SU-DHL-6 (cell line): ENCODE data around the gene ANKRD29.

Experiments
- H2AFZ ChIP-seq: fragments of 200-600 bp; sonication (generic); 2 replicates; pipeline ENCODE4 v1.6.1; 2014; ENCODE audit warnings: low read depth, mild to moderate bottlenecking, moderate library complexity, mixed read lengths, antibody characterized with exemption, low read length; ENCODE audit not compliant: severe bottlenecking
- H3F3A ChIP-seq: fragments of 200-600 bp; shearing (Covaris generic); 2 replicates; pipeline ENCODE4 v1.6.0; 2016; ENCODE audit warnings: antibody characterized with exemption, mild to moderate bottlenecking; ENCODE audit not compliant: insufficient read depth
- H3K27ac ChIP-seq: fragments of 200-600 bp; sonication (generic); 2 replicates; pipeline ENCODE4 v1.5.1; 2016; ENCODE audit warnings: low read depth, mild to moderate bottlenecking, low read length, moderate library complexity, mixed read lengths
- H3K27me3 ChIP-seq: fragments of 200-600 bp; sonication (generic), shearing (Covaris generic); 2 replicates; pipeline ENCODE4 v1.6.0; 2014; ENCODE audit warnings: mild to moderate bottlenecking, low read length
- H3K36me3 ChIP-seq: fragments of 200-600 bp; sonication (generic); 2 replicates; pipeline ENCODE4 v1.6.1; 2014; ENCODE audit warnings: mild to moderate bottlenecking, low read length, mixed read lengths
- H3K4me2 ChIP-seq: fragments of 300-600, 200-600 bp; shearing (Covaris generic), sonication (generic); 2 replicates; pipeline ENCODE4 v1.6.0; 2014; ENCODE audit warnings: low read length, low read depth, mild to moderate bottlenecking; ENCODE audit not compliant: poor library complexity, severe bottlenecking
- H3K4me3 ChIP-seq: fragments of 200-600 bp; sonication (generic); 2 replicates; pipeline ENCODE4 v1.5.1; 2014; ENCODE audit warnings: antibody characterized with exemption, low read length, mild to moderate bottlenecking, mixed read lengths; ENCODE audit not compliant: insufficient read depth, poor library complexity, severe bottlenecking
- H3K79me2 ChIP-seq: fragments of 200-600 bp; sonication (generic); 2 replicates; pipeline ENCODE4 v1.6.1; 2014; ENCODE audit warnings: mild to moderate bottlenecking, low read length, moderate library complexity; ENCODE audit not compliant: insufficient read depth
- H3K9ac ChIP-seq: fragments of 200-600 bp; sonication (generic); 2 replicates; pipeline ENCODE4 v1.7.0; 2014; ENCODE audit warnings: mild to moderate bottlenecking, low read length
- H3K9me2 ChIP-seq: fragments of 200-600 bp; sonication (generic); replicated peaks from 2 replicates; pipeline ENCODE4 v1.6.1; 2014; ENCODE audit warnings: low read length; ENCODE audit not compliant: insufficient read depth
- H3K9me3 ChIP-seq: fragments of 200-600 bp; sonication (generic); 2 replicates; pipeline ENCODE4 v1.6.1; 2014; ENCODE audit warnings: low read length, mixed read lengths; ENCODE audit not compliant: insufficient read depth
- H4K20me1 ChIP-seq: fragments of 200-600 bp; sonication (generic); 2 replicates; pipeline ENCODE4 v1.6.1; 2014; ENCODE audit warnings: low read depth, mild to moderate bottlenecking, antibody characterized with exemption, low read length, moderate library complexity, mixed read lengths
- EZH2phosphoT487 ChIP-seq: fragments of 200-600 bp; sonication (generic), shearing (Covaris generic); conservative IDR thresholded peaks from 2 replicates; pipeline ENCODE4 v1.6.1; 2018; ENCODE audit warnings: mild to moderate bottlenecking, antibody characterized with exemption, low read length, moderate library complexity, mixed read lengths
- TF ChIP-seq, protein P1 (sequence below): fragments of 200-600 bp; sonication (generic); IDR thresholded peaks from one replicate; pipeline ENCODE4 v1.5.1; 2017; ENCODE audit warnings: antibody characterized with exemption, mild to moderate bottlenecking, low read length, moderate library complexity; ENCODE audit not compliant: insufficient read depth, poor library complexity, severe bottlenecking

Gene ANKRD29

DNA sequence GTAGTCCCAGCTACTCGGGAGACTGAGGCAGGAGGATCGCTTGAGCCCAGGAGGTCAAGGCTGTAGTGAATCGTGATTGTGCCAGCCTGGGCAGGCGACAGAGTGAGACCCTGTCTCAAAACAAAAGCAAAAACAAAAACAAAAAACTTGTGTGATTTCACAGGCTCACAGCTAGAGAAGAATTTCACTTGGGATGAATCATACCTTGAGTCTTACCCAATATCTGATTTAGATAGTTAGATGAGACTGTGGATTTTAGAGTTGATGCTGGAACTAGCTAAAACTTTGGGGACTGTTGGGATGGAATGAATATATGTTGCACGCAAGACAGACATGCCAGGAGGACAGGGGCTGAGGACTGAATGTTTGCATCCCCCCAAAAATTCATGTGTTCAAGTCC lies 4.4 kb downstream of the ANKRD29 start:
- no peak for TF ChIP-seq EZH2phosphoT487
- TF ChIP-seq, protein P1, sequence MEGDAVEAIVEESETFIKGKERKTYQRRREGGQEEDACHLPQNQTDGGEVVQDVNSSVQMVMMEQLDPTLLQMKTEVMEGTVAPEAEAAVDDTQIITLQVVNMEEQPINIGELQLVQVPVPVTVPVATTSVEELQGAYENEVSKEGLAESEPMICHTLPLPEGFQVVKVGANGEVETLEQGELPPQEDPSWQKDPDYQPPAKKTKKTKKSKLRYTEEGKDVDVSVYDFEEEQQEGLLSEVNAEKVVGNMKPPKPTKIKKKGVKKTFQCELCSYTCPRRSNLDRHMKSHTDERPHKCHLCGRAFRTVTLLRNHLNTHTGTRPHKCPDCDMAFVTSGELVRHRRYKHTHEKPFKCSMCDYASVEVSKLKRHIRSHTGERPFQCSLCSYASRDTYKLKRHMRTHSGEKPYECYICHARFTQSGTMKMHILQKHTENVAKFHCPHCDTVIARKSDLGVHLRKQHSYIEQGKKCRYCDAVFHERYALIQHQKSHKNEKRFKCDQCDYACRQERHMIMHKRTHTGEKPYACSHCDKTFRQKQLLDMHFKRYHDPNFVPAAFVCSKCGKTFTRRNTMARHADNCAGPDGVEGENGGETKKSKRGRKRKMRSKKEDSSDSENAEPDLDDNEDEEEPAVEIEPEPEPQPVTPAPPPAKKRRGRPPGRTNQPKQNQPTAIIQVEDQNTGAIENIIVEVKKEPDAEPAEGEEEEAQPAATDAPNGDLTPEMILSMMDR: no peak
- H3K36me3 ChIP-seq: no peaks in the 10 kb centered on the region

DNA sequence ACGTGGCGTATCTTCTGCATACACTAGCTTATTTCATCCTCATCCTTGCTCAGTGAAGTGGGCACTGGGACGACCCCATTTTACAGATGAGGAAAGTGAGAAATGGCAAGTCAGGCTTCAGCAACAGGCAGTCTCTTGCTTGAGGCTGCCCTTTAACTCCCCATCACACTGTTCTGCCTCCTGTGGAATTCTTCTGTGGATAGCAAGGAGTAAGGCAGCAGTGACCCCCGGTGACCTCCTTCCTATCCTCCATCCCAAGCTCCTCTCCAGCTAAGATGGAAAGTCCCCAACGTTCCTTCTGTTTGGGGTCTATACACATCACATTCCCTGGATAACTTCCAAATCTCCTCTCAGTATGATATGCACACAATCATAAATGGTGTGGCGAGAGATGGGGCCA lies 10.5 kb downstream of the ANKRD29 start:
- TF ChIP-seq, protein P1: no peak
- TF ChIP-seq EZH2phosphoT487: no peak
- Histone ChIP-seq H3K4me3 (no peak overlapping the region), H3K9ac (no peak overlapping the region), H3K36me3 (no peaks in the 10 kb centered on the region), H3K9me3 (no peaks in the 10 kb centered on the region), H3K9me2 (no peaks in the 10 kb centered on the region), H3K27me3 (no peaks in the 10 kb centered on the region), H3F3A (no peaks in the 10 kb centered on the region), H3K27ac (no peak overlapping the region), H4K20me1 (no peaks in the 10 kb centered on the region), H3K79me2 (no peaks in the 10 kb centered on the region), H2AFZ (no peak overlapping the region), H3K4me2 (no peak overlapping the region)

More for the DNA sequence above, 4.4 kb downstream of the ANKRD29 start:
- Histone ChIP-seq H2AFZ (no peak overlapping the region), H4K20me1 (no peaks in the 10 kb centered on the region), H3K9me2 (no peaks in the 10 kb centered on the region), H3K9me3 (no peaks in the 10 kb centered on the region), H3K79me2 (no peaks in the 10 kb centered on the region), H3K4me2 (no peak overlapping the region), H3K9ac (no peak overlapping the region), H3F3A (no peaks in the 10 kb centered on the region), H3K27ac (no peak overlapping the region), H3K4me3 (no peak overlapping the region), H3K27me3 (no peaks in the 10 kb centered on the region)

DNA sequence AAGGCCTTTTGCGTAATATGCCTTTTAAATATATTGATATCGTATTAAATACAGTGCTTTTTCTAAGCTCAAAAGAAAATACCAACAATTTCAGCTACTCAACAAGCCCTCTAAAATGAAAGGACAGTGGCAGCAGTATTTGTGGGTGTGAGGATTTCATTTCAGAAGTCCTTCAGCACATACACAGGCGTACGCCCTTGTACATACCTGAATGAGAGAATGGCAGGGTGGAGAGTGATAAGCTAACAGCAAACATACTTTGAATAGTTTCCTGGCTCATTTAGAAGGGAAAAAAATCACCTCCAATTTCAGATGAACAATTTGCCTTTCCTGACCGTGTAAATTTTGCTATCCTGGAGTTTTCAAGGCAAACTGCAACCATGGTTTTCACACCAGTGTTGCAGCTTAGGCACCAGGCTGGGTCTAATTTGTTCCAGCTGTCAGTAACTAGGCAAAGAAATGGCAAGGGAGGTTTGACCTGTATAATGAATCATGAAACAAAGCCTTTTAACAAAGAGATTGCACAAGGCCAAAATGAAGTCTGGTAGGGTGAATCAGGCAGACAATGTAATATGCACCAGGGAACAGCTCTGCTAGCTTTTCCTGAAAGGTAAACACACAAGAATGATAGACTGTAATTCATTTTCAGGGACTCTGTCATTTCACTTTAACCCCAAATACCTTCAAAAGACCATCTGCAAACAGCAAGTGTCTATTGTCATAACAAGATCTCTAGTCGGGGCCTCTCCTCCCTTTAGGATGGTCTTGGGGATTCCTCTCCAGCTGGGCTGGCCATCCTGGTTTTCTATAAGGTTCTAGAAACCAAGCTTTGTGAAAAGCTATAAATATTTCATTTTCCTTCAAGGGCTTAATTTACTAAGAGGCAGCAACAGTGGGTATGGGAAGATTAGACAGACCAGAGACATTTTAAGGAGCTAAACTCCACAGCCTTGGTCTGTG lies 11.5 kb downstream of the ANKRD29 start:
- Histone ChIP-seq H3K4me2 (no peak overlapping the region), H3K27ac (no peak overlapping the region), H3K4me3 (no peak overlapping the region), H3K36me3 (no peaks in the 10 kb centered on the region), H3K9ac (no peak overlapping the region), H3K9me3 (no peaks in the 10 kb centered on the region), H2AFZ (no peak overlapping the region), H3K27me3 (no peaks in the 10 kb centered on the region), H3K79me2 (no peaks in the 10 kb centered on the region), H3K9me2 (no peaks in the 10 kb centered on the region), H3F3A (no peaks in the 10 kb centered on the region), H4K20me1 (no peaks in the 10 kb centered on the region)
- TF ChIP-seq, protein P1: no peak
- no peak for TF ChIP-seq EZH2phosphoT487
